Measurements from ENCODE around the gene IGLL5. TPM values are rescaled to one million over a fixed set of nuclear protein-coding genes. Genes with fewer than 3 reads are reported as not detected.
A peak's percentile ranks its signal among the peaks of the same experiment; 100 is the strongest.
"Not testable (repeated sequence)": the region's sequence is repeated elsewhere in the genome, so short reads cannot be mapped to it uniquely, and the experiment has no call there.

Gene IGLL5
- total RNA-seq, 1 donor from 2014 or later: 1.5 TPM

DNA sequence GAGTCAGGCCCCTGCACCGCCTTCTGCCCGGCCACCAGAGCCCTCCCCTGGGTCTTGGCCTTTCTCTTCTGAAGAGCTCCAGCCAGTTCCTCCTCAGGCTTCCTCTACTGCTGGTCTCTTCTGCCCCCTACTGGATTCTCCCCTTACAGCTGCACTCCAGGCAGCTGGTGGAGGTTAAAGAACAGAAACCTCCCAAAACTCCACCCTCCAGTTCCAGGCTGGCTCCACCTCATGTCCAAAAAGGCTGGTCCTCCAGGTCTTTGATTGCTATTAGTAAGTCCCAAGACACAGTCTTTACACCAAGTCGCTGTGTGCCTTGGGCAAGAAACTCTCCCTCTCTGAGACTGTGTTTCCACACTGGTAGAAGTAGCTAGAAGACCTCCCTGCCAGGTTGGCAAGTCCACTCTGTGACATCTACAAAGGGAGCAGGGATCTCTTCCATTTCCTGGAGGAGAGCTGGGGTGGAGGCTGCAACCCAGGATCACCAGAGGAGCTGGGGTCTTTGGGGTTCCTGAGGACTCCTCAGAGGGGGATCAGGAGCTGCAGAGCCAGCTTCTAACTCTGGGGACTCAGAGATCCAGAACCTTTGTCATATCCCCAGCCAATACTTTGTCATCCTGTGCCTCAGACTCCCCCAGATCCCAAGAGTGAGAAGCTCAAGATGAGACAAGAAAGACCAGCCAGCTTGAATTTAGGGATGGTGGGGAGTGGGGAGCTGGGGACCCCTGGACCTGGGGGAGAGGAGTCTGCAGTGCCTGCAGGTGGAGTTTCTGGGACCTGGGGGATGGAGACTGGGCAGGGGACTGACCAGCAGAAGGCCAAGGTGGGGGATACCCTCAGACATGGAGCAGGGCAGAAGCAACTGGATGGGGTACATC lies 3.4 kb upstream of the IGLL5 start:
- DNase-seq (ENCODE audit: low spot score): peak; percentile 80

GRCh38 chr22:22884888-22885840 lies 2.5 kb upstream of the IGLL5 start:
- DNase-seq (ENCODE audit: low spot score): no peak

GRCh38 chr22:22886546-22886945 lies 1.1 kb upstream of the IGLL5 start:
- no peak for DNase-seq (ENCODE audit: low spot score)

GRCh38 chr22:22888571-22889353 lies 1.1 kb downstream of the IGLL5 start:
- DNase-seq (ENCODE audit: low spot score): no peak

DNA sequence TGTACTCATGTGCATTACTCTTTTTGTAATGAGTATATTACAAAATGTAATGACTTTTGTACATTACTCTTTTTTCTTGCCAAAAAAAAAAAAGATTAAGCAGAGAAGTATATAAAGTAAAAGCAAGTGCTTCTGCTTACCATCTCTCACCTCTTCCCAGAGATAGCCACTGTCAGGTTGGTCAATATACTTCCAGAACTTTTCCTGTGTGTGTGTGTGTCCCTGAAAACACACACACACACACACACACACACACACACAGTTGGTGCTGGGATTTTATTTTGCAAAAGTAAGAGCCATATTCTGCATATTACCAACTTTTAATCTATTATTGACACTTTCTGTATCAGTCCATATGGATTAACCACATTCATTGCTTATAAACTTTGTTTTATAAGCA lies 2.5 kb downstream of the IGLL5 start:
- DNase-seq (ENCODE audit: low spot score): no peak

- no peak for DNase-seq (ENCODE audit: low spot score)
Measured at GRCh38 chr22:22891139-22891621, 3.6 kb downstream of the IGLL5 start.

- DNase-seq (ENCODE audit: low spot score): no peak
Measured at GRCh38 chr22:22892096-22893052, 4.8 kb downstream of the IGLL5 start.

GRCh38 chr22:22893077-22893805 lies 5.6 kb downstream of the IGLL5 start:
- DNase-seq (ENCODE audit: low spot score): no peak

GRCh38 chr22:22893891-22894739 lies 6.5 kb downstream of the IGLL5 start:
- DNase-seq (ENCODE audit: low spot score): no peak

- no peak for DNase-seq (ENCODE audit: low spot score)
Measured at GRCh38 chr22:22894740-22895731, 7.4 kb downstream of the IGLL5 start.

- DNase-seq (ENCODE audit: low spot score): no peak
Measured at GRCh38 chr22:22895776-22896445, 8.3 kb downstream of the IGLL5 start.

GRCh38 chr22:22896601-22897000 lies 9.0 kb downstream of the IGLL5 start:
- no peak for DNase-seq (ENCODE audit: low spot score)

- DNase-seq (ENCODE audit: low spot score): no peak
Measured at GRCh38 chr22:22897091-22897490, 9.5 kb downstream of the IGLL5 start.

DNA sequence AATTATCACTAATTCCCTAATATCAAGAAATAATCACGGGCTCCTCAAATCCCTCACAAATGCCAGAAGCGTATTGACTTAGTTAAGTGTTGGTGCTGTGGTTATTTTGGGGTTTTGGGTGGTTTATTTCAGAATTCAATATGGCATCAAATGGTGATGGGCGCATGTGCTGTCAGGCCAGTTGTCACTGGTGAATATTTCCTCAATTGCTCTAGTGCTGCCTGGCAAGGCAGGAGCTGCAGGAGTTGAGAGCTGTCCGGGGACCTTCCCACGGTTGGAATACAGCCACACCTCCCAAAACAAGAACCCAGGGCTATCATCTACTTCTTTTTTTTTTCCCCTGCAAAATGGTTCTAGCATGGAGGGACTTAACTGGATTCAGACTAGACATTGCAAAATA lies 10.3 kb downstream of the IGLL5 start:
- DNase-seq (ENCODE audit: low spot score): no peak

GRCh38 chr22:22898411-22898950 lies 10.9 kb downstream of the IGLL5 start:
- not testable (repeated sequence) for DNase-seq (ENCODE audit: low spot score)

DNA sequence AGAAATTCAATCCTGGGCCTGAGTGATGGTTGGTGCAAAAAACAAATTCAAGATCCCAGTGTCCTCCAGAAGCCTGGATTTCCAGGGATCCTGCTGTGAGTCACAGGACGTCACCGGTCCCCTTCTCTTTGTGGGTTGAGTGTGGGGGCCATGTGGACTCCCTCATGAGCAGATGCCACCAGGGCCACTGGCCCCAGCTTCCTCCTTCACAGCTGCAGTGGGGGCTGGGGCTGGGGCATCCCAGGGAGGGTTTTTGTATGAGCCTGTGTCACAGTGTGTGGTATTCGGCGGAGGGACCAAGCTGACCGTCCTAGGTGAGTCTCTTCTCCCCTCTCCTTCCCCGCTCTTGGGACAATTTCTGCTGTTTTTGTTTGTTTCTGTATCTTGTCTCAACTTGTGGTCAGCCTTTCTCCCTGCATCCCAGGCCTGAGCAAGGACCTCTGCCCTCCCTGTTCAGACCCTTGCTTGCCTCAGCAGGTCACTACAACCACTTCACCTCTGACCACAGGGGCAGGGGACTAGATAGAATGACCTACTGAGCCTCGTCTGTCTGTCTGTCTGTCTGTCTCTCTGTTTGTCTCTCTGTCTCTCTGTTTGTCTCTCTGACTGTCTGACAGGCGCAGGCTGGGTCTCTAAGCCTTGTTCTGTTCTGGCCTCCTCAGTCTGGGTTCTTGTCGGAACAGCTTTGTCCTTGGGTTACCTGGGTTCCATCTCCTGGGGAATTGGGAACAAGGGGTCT lies 11.9 kb downstream of the IGLL5 start:
- not testable (repeated sequence) for DNase-seq (ENCODE audit: low spot score)

Data from mucosa of gallbladder (tissue), 1 donor.